Ishikawa (cell line): ENCODE data around the gene CLN6.

Experiments used
- CEBPB ChIP-seq: IDR thresholded peaks from 2 replicates; pipeline ENCODE4 v1.6.1; 2012
- CREB1 ChIP-seq: IDR thresholded peaks from 2 replicates; pipeline ENCODE4 v1.6.1; 2012; ENCODE audit warnings: low read depth
- EGR1 ChIP-seq: IDR thresholded peaks from 2 replicates; pipeline ENCODE4 v1.6.1; 2012
- EP300 ChIP-seq: IDR thresholded peaks from 2 replicates; pipeline ENCODE4 v1.6.1; 2012; ENCODE audit warnings: borderline replicate concordance
- FOXM1 ChIP-seq: IDR thresholded peaks from 2 replicates; pipeline ENCODE4 v1.6.1; 2012; ENCODE audit warnings: low read depth, borderline replicate concordance
- NFIC ChIP-seq: IDR thresholded peaks from 2 replicates; pipeline ENCODE4 v1.6.1; 2012
- RAD21 ChIP-seq: IDR thresholded peaks from 2 replicates; pipeline ENCODE4 v1.6.1; 2012; ENCODE audit warnings: low read depth
- TAF1 ChIP-seq: IDR thresholded peaks from 2 replicates; pipeline ENCODE4 v1.6.1; 2012; ENCODE audit warnings: low read depth, mild to moderate bottlenecking
- TCF12 ChIP-seq: IDR thresholded peaks from 2 replicates; pipeline ENCODE4 v1.6.1; 2012; ENCODE audit warnings: low read depth
- TEAD4 ChIP-seq: IDR thresholded peaks from 2 replicates; pipeline ENCODE4 v1.6.1; 2012
- YY1 ChIP-seq: IDR thresholded peaks from 2 replicates; pipeline ENCODE4 v1.6.1; 2012; ENCODE audit warnings: low read depth
- ZBTB7A ChIP-seq: IDR thresholded peaks from 2 replicates; pipeline ENCODE4 v1.6.1; 2012; ENCODE audit warnings: low read depth
- TF ChIP-seq, protein P1 (sequence below): IDR thresholded peaks from 2 replicates; pipeline ENCODE4 v1.6.1; 2012
- TF ChIP-seq, protein P2 (sequence below): IDR thresholded peaks from 2 replicates; pipeline ENCODE4 v1.6.1; 2012; ENCODE audit warnings: low read depth, mild to moderate bottlenecking
- TF ChIP-seq, protein P3 (sequence below): IDR thresholded peaks from 2 replicates; pipeline ENCODE4 v1.6.1; 2012

Gene CLN6

DNA sequence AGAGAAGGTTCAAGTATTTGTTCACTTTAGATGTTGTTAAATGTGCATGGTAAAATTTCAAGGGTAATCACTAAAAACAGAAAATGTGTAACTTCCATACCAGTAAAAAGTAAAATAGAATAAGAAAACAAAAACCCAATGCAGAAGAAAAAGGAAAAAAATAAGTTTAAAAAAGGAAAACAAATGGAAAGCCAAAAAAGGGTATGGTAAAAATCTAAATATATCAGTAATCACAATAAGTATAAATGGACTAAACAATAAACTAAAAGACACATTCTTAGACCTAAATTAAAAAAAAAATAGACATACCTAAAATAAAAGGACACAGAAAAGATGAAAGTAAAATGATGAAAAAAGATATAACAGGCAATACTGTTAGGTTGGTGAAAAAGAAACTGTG, 9.5 kb upstream of the CLN6 start:
- TF ChIP-seq, protein P1, sequence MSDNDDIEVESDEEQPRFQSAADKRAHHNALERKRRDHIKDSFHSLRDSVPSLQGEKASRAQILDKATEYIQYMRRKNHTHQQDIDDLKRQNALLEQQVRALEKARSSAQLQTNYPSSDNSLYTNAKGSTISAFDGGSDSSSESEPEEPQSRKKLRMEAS = no peak
- no peak for TF ChIP-seq NFIC

DNA sequence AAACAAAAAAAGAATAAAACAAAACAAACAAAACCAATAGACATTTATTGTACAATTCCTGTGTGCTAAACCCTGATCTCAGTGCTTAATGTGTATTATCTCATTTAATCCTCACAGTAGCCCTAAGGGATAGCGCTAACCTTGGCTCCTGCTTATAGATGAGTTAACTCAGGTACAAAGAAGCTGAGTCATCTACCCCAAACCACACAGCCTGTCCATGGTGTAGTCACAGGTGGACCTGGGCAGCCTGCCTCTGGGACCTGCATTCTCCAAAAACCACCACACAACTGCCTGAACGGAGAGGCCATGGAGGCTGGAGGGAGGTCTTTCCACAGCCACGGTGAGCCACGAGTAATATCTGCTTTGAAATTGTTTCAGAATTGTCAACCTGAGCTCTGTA, 5.5 kb upstream of the CLN6 start:
- no peak for TF ChIP-seq TEAD4
- TF ChIP-seq TCF12 = no peak
- TF ChIP-seq, protein P2, sequence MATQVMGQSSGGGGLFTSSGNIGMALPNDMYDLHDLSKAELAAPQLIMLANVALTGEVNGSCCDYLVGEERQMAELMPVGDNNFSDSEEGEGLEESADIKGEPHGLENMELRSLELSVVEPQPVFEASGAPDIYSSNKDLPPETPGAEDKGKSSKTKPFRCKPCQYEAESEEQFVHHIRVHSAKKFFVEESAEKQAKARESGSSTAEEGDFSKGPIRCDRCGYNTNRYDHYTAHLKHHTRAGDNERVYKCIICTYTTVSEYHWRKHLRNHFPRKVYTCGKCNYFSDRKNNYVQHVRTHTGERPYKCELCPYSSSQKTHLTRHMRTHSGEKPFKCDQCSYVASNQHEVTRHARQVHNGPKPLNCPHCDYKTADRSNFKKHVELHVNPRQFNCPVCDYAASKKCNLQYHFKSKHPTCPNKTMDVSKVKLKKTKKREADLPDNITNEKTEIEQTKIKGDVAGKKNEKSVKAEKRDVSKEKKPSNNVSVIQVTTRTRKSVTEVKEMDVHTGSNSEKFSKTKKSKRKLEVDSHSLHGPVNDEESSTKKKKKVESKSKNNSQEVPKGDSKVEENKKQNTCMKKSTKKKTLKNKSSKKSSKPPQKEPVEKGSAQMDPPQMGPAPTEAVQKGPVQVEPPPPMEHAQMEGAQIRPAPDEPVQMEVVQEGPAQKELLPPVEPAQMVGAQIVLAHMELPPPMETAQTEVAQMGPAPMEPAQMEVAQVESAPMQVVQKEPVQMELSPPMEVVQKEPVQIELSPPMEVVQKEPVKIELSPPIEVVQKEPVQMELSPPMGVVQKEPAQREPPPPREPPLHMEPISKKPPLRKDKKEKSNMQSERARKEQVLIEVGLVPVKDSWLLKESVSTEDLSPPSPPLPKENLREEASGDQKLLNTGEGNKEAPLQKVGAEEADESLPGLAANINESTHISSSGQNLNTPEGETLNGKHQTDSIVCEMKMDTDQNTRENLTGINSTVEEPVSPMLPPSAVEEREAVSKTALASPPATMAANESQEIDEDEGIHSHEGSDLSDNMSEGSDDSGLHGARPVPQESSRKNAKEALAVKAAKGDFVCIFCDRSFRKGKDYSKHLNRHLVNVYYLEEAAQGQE = no peak
- TF ChIP-seq YY1 = no peak
- TF ChIP-seq NFIC = no peak
- no peak for TF ChIP-seq EP300
- TF ChIP-seq CREB1 = no peak
- TF ChIP-seq, protein P1 = no peak

DNA sequence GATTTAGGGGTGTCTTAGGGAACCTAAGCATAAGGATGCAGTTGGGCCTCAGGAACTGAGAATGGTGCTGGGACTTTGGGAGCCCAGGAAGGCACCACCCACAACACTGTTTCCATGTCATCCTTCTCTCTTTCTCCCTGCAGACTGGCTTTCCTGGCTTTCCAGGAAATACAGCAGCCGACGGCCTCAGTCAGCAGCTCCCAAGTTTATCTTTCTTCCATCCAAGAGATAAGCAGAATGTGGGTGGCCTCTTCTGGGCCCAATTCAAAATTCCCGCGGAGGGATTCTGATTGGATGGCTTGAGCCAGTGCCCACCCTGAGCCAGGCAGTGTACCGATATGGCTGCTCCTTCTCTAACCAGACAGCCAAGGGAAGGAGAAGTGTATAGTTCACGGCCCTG, 4.5 kb upstream of the CLN6 start:
- TF ChIP-seq TCF12 = no peak
- no peak for TF ChIP-seq CEBPB
- no peak for TF ChIP-seq FOXM1
- no peak for TF ChIP-seq TAF1
- TF ChIP-seq CREB1 = no peak
- TF ChIP-seq, protein P2 = no peak
- no peak for TF ChIP-seq YY1
- TF ChIP-seq EGR1 = no peak
- no peak for TF ChIP-seq NFIC
- no peak for TF ChIP-seq TEAD4
- TF ChIP-seq, protein P3, sequence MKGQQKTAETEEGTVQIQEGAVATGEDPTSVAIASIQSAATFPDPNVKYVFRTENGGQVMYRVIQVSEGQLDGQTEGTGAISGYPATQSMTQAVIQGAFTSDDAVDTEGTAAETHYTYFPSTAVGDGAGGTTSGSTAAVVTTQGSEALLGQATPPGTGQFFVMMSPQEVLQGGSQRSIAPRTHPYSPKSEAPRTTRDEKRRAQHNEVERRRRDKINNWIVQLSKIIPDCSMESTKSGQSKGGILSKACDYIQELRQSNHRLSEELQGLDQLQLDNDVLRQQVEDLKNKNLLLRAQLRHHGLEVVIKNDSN = no peak
- no peak for TF ChIP-seq EP300
- TF ChIP-seq ZBTB7A = no peak
- no peak for TF ChIP-seq RAD21
- TF ChIP-seq, protein P1 = no peak

DNA sequence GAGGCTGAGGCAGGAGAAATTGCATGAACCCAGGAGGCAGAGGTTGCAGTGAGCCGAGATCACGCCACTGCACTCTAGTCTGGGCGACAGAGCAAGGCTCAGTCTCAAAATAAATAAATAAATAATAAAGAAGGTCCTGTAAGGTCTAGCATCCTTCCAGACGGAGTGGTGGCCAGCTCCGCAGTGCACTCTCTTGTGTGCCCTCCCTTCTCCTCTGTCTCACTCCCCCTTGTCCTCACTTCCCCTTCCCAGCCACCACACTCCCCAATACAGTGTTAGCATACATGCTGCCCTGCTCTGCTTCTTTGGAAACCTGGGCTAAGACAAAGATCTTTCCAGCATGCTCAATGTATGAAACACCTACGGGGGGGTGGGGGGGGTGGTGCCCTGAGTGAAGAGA, 3.4 kb upstream of the CLN6 start:
- TF ChIP-seq FOXM1 = no peak
- no peak for TF ChIP-seq EGR1
- TF ChIP-seq EP300 = no peak
- TF ChIP-seq YY1 = no peak
- TF ChIP-seq CREB1 = no peak
- no peak for TF ChIP-seq RAD21
- no peak for TF ChIP-seq CEBPB
- TF ChIP-seq ZBTB7A = no peak
- TF ChIP-seq NFIC = no peak
- no peak for TF ChIP-seq TEAD4
- no peak for TF ChIP-seq TAF1
- TF ChIP-seq, protein P2 = no peak
- TF ChIP-seq, protein P3 = no peak
- no peak for TF ChIP-seq TCF12

DNA sequence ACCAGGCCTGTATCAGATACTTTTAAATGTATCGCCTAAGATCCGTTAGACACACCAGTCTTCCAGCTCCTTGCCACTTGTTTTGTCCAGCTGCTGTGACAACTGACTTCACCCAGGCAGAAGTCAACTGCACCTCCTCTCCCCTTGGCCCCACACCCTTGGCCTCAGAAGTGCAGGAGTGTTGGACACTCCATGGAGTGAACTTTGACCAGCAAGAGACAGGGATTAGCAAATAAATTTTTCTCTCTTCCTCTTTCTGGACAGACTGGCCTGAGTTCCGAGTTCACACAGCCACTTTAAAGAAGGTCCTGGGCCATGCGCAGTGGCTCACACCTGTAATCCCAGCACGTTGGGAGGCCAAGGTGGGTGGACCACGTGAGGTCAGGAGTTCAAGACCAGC, 2.9 kb upstream of the CLN6 start:
- TF ChIP-seq NFIC (no peak), CEBPB (no peak), EGR1 (no peak), TCF12 (no peak), EP300 (no peak), CREB1 (no peak), TEAD4 (no peak), YY1 (no peak), TAF1 (no peak), RAD21 (no peak), ZBTB7A (no peak), FOXM1 (no peak)
- TF ChIP-seq, protein P3 = no peak
- TF ChIP-seq, protein P2 = no peak
- TF ChIP-seq, protein P1 = no peak
